Measurements from ENCODE around the gene SLC43A3. TPM values are rescaled to one million over a fixed set of nuclear protein-coding genes. Genes with fewer than 3 reads are reported as not detected.
A peak's percentile ranks its signal among the peaks of the same experiment; 100 is the strongest.

The SLC43A3 gene
- total and polyA plus RNA-seq, 7 donors, result 11.3 to 43.9 (median 25.2) TPM

DNA sequence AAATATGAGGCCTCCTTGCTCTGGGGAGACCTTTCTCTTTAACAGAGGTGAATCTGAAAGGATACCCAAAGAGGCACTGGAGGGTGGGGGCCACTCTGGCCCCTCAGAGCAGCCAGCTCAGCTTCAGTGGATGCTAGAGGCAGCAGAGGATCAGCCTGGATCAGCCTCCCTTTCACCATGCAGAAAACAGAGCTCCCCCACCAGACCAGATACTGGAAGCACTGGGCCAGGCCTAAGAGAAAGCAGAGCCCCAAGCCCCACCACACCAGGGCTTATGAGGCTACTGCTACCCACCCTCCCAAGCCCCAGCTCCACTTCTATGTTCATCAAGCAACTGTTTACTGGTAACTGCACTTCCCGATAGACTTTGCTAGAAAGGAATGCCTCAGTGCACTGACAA lies 4.0 kb upstream of the SLC43A3 start:
- no peak overlapping the region for H3K27ac ChIP-seq
- no peaks in the 10 kb centered on the region for H3K9me3 ChIP-seq
- TF ChIP-seq, protein P1, sequence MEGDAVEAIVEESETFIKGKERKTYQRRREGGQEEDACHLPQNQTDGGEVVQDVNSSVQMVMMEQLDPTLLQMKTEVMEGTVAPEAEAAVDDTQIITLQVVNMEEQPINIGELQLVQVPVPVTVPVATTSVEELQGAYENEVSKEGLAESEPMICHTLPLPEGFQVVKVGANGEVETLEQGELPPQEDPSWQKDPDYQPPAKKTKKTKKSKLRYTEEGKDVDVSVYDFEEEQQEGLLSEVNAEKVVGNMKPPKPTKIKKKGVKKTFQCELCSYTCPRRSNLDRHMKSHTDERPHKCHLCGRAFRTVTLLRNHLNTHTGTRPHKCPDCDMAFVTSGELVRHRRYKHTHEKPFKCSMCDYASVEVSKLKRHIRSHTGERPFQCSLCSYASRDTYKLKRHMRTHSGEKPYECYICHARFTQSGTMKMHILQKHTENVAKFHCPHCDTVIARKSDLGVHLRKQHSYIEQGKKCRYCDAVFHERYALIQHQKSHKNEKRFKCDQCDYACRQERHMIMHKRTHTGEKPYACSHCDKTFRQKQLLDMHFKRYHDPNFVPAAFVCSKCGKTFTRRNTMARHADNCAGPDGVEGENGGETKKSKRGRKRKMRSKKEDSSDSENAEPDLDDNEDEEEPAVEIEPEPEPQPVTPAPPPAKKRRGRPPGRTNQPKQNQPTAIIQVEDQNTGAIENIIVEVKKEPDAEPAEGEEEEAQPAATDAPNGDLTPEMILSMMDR (IDR thresholded peaks at IDR 0.05), result no peak
- TF ChIP-seq EP300 (IDR thresholded peaks at IDR 0.05) (no peak), POLR2AphosphoS5 (IDR thresholded peaks at IDR 0.05) (no peak), POLR2A (IDR thresholded peaks at IDR 0.05) (no peak)
- H3K4me1 ChIP-seq, result peaks cover 0 to 43% (median 37%) of the 10 kb centered on the region in 4 donors
- no peak overlapping the region for H3K4me3 ChIP-seq
- intact Hi-C loops (cut with DNase I), result loop anchor here (5.0 kb wide), 1 partner anchor 84 kb away; no protein-coding TSS in a partner anchor
- H3K27me3 ChIP-seq, result no peaks in the 10 kb centered on the region
- WGBS, 2 donors, result 89 to 94% methylated on average over 1 of the region's 1 CpG
- DNase-seq, result no peak
- H3K36me3 ChIP-seq, result no peaks in the 10 kb centered on the region

DNA sequence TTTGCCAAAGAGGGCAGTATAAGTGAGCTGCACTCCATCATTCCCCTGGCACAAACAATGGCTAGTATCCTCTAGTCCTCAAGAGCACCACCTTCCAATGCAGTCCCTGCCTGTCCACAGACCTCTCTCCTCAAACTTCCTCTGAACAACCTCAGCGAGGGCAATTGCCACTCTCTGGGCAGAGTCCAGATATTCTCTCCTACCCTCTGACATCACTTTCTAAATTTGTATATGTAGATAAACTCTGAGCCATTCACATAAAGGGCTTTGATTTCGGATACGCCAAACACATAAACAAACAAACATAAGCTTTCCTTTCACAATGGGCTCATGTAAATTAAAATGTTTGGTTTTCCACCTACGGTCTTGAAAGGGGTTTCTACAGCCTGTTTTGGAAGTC lies 3.0 kb upstream of the SLC43A3 start:
- Histone ChIP-seq H3K4me3 (no peak overlapping the region), H3K27ac (no peak overlapping the region), H3K9me3 (no peaks in the 10 kb centered on the region), H3K36me3 (no peaks in the 10 kb centered on the region), H3K4me1 (peaks cover 0 to 47% (median 43%) of the 10 kb centered on the region in 4 donors), H3K27me3 (no peaks in the 10 kb centered on the region)
- no peak for DNase-seq
- TF ChIP-seq POLR2A (IDR thresholded peaks at IDR 0.05) (no peak), EP300 (IDR thresholded peaks at IDR 0.05) (no peak), POLR2AphosphoS5 (IDR thresholded peaks at IDR 0.05) (no peak)
- TF ChIP-seq, protein P1 (IDR thresholded peaks at IDR 0.05), result no peak
- 12 to 52% methylated on average over 4 of the region's 4 CpGs for WGBS, 2 donors
- intact Hi-C loops (cut with DNase I), result loop anchor here (5.0 kb wide), 1 partner anchor 83 kb away; no protein-coding TSS in a partner anchor

DNA sequence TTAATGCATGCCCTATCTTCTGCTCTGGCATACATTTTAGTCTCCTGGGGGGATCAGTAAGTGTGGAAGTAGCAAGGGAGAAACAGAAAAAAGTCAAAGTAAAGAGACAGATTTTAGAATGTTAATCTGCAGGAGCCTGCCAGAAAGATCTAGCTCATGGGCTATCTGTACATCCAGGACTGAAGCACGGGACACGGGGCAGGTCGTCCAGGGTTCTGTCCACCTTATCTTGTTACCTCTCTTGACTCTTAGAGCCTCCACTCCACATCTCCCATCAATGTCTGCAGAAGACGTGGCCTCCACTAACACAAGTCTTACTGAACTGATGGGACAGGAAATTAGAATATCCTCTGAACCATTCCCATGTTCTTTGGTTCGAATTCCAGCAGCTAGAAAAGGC lies 1.7 kb upstream of the SLC43A3 start:
- TF ChIP-seq POLR2AphosphoS5 (IDR thresholded peaks at IDR 0.05), result no peak
- TF ChIP-seq, protein P1 (IDR thresholded peaks at IDR 0.05), result no peak
- no peak for TF ChIP-seq POLR2A (IDR thresholded peaks at IDR 0.05)
- TF ChIP-seq EP300 (IDR thresholded peaks at IDR 0.05), result no peak
- Histone ChIP-seq H3K4me1 (peaks cover 0 to 46% (median 45%) of the 10 kb centered on the region in 4 donors), H3K27ac (peak overlapping the region in 3 of 4 donors; percentile 91 to 96 (median 95))

DNA sequence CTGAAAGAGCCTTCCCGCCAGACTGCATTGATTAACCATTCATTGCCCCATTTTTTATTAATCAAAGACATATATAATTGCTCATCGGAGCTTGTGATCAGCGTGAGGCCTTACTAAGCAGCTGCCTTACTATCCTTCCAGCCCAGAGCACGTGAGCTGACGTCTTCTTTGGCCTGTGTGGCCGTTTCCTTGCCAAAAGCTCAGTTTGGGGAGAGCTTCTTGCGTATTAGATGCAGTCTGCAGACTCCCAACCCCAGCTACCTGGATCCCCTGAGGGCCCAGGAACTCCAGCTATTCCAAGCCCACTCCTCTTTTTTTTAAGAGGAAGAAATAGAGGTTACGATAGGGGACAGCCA lies 784 bp upstream of the SLC43A3 start:
- H3K4me1 ChIP-seq, result peaks cover 0 to 50% (median 46%) of the 10 kb centered on the region in 4 donors
- intact Hi-C loops (cut with DNase I), result no loop called here

More for the DNA sequence above, 1.7 kb upstream of the SLC43A3 start:
- 75 to 95% methylated on average over 5 of the region's 5 CpGs for WGBS, 2 donors
- H3K27me3 ChIP-seq, result no peaks in the 10 kb centered on the region
- DNase-seq, result no peak
- no peaks in the 10 kb centered on the region for H3K36me3 ChIP-seq
- H3K9me3 ChIP-seq, result no peaks in the 10 kb centered on the region
- H3K4me3 ChIP-seq, result no peak overlapping the region
- intact Hi-C loops (cut with DNase I), result no loop called here

More for the DNA sequence above, 784 bp upstream of the SLC43A3 start:
- Histone ChIP-seq H3K36me3 (peaks cover 0 to 7% (median 0%) of the 10 kb centered on the region in 4 donors), H3K27ac (peak overlapping the region; percentile 89 to 96 (median 93)), H3K4me3 (peak overlapping the region in 2 of 4 donors; percentile 52 to 59), H3K27me3 (no peaks in the 10 kb centered on the region), H3K9me3 (no peaks in the 10 kb centered on the region)
- DNase-seq, result peak; percentile 94
- WGBS, 2 donors, result 81 to 86% methylated on average over 8 of the region's 8 CpGs
- no peak for TF ChIP-seq EP300 (IDR thresholded peaks at IDR 0.05)
- peak in 3 of 4 donors; percentile 21 to 79 (median 62) for TF ChIP-seq POLR2AphosphoS5 (IDR thresholded peaks at IDR 0.05)
- TF ChIP-seq, protein P1 (IDR thresholded peaks at IDR 0.05), result no peak
- no peak for TF ChIP-seq POLR2A (IDR thresholded peaks at IDR 0.05)
